Muscle of leg (tissue), 11 donors: ENCODE data around the gene NELL2. TPM values are rescaled to one million over a fixed set of nuclear protein-coding genes. Genes with fewer than 3 reads are reported as not detected.

Experiments used
- DNase-seq: peaks from one replicate; pipeline ENCODE4 v3.0.0; 2013
- H3K27ac ChIP-seq: one replicate; pipeline ENCODE4 v1.5.1; 2013; ENCODE audit warnings: mild to moderate bottlenecking, low read length, control low read depth
- H3K27me3 ChIP-seq: one replicate; pipeline ENCODE4 v1.6.1; 2013; ENCODE audit warnings: low read length; ENCODE audit not compliant: control insufficient read depth, insufficient read depth
- H3K36me3 ChIP-seq: one replicate; pipeline ENCODE4 v1.6.1; 2013; ENCODE audit warnings: low read length; ENCODE audit not compliant: control insufficient read depth, insufficient read depth
- H3K4me1 ChIP-seq: one replicate; pipeline ENCODE4 v1.6.1; 2013; ENCODE audit warnings: low read length; ENCODE audit not compliant: control insufficient read depth, insufficient read depth
- H3K4me3 ChIP-seq: one replicate; pipeline ENCODE4 v1.5.1; 2013; ENCODE audit warnings: low read length, control low read depth
- H3K9me3 ChIP-seq: replicated peaks from 2 replicates; pipeline ENCODE4 v1.6.1; 2013; ENCODE audit warnings: low read depth, low read length; ENCODE audit not compliant: control insufficient read depth
- WGBS: methylation state at CpG from one replicate; pipeline ENCODE4 v1.1.5; 2013; ENCODE audit warnings: missing lambda C conversion rate; ENCODE audit not compliant: insufficient coverage; 5-methylcytosine and 5-hydroxymethylcytosine counted together
- polyA plus RNA-seq, 8 donors: library from polyadenylated mRNA; unstranded; fragments of 120-200 nt; gene quantifications; one replicate each; pipeline versions ENCODE4 v1.2.1 to v1.2.3, GENCODE V29; 2013; ENCODE audit warnings: inconsistent platforms in 1 of 8, low replicate concordance in 1 of 8; ENCODE audit not compliant: insufficient read length in 8 of 8, insufficient read depth in 1 of 8
- total RNA-seq: library from RNA; stranded (reverse); fragments of 120-200 nt; gene quantifications from one replicate; pipeline ENCODE4 v1.2.4, GENCODE V29; 2013

NELL2 gene
- total and polyA plus RNA-seq, 9 donors = 0.57 to 5.7 (median 1.6) TPM

GRCh38 chr12:44555454-44555853 lies 320.7 kb downstream of the NELL2 start:
- Histone ChIP-seq H3K4me1 (no peaks in the 10 kb centered on the region), H3K9me3 (no peaks in the 10 kb centered on the region), H3K36me3 (no peaks in the 10 kb centered on the region), H3K4me3 (no peak overlapping the region), H3K27me3 (no peaks in the 10 kb centered on the region), H3K27ac (no peak overlapping the region)
- DNase-seq = no peak

GRCh38 chr12:44551631-44552030 lies 324.5 kb downstream of the NELL2 start:
- Histone ChIP-seq H3K27me3 (no peaks in the 10 kb centered on the region), H3K36me3 (no peaks in the 10 kb centered on the region), H3K4me1 (no peaks in the 10 kb centered on the region), H3K9me3 (no peaks in the 10 kb centered on the region), H3K27ac (no peak overlapping the region), H3K4me3 (no peak overlapping the region)
- DNase-seq = no peak
- WGBS = 50% methylated on average over 2 of the region's 2 CpGs

GRCh38 chr12:44550377-44550776 lies 325.7 kb downstream of the NELL2 start:
- Histone ChIP-seq H3K9me3 (no peaks in the 10 kb centered on the region), H3K4me1 (no peaks in the 10 kb centered on the region), H3K27ac (no peak overlapping the region), H3K27me3 (no peaks in the 10 kb centered on the region), H3K4me3 (no peak overlapping the region), H3K36me3 (no peaks in the 10 kb centered on the region)
- no CpG with 5 or more reads among the region's 5 CpGs for WGBS
- DNase-seq = no peak

- no CpG with 5 or more reads among the region's 1 CpG for WGBS
- DNase-seq = no peak
Measured at GRCh38 chr12:44546060-44546459, 330.1 kb downstream of the NELL2 start.

GRCh38 chr12:44544018-44544417 lies 332.1 kb downstream of the NELL2 start:
- H3K36me3 ChIP-seq = no peaks in the 10 kb centered on the region
- no CpG with 5 or more reads among the region's 3 CpGs for WGBS
- DNase-seq = no peak
- no peaks in the 10 kb centered on the region for H3K27me3 ChIP-seq
- no peaks in the 10 kb centered on the region for H3K4me1 ChIP-seq
- no peak overlapping the region for H3K27ac ChIP-seq
- H3K4me3 ChIP-seq = no peak overlapping the region
- no peaks in the 10 kb centered on the region for H3K9me3 ChIP-seq

More at GRCh38 chr12:44546060-44546459, 330.1 kb downstream of the NELL2 start:
- Histone ChIP-seq H3K27me3 (no peaks in the 10 kb centered on the region), H3K27ac (no peak overlapping the region), H3K4me3 (no peak overlapping the region), H3K36me3 (no peaks in the 10 kb centered on the region), H3K4me1 (no peaks in the 10 kb centered on the region), H3K9me3 (no peaks in the 10 kb centered on the region)

- Histone ChIP-seq H3K4me1 (no peaks in the 10 kb centered on the region), H3K27me3 (no peaks in the 10 kb centered on the region), H3K9me3 (no peaks in the 10 kb centered on the region), H3K4me3 (no peak overlapping the region), H3K27ac (no peak overlapping the region), H3K36me3 (no peaks in the 10 kb centered on the region)
- no CpG with 5 or more reads among the region's 1 CpG for WGBS
- DNase-seq = no peak
Measured at GRCh38 chr12:44542716-44543115, 333.4 kb downstream of the NELL2 start.

- H3K36me3 ChIP-seq = no peaks in the 10 kb centered on the region
- H3K27me3 ChIP-seq = no peaks in the 10 kb centered on the region
- no peak overlapping the region for H3K4me3 ChIP-seq
- H3K27ac ChIP-seq = no peak overlapping the region
- no peaks in the 10 kb centered on the region for H3K4me1 ChIP-seq
- no peaks in the 10 kb centered on the region for H3K9me3 ChIP-seq
- no peak for DNase-seq
Measured at GRCh38 chr12:44537354-44537753, 338.8 kb downstream of the NELL2 start.

GRCh38 chr12:44532940-44533339 lies 343.2 kb downstream of the NELL2 start:
- Histone ChIP-seq H3K36me3 (no peaks in the 10 kb centered on the region), H3K27ac (no peak overlapping the region), H3K9me3 (no peaks in the 10 kb centered on the region), H3K4me3 (no peak overlapping the region), H3K4me1 (no peaks in the 10 kb centered on the region), H3K27me3 (no peaks in the 10 kb centered on the region)
- DNase-seq = no peak
- no CpG with 5 or more reads among the region's 1 CpG for WGBS

- Histone ChIP-seq H3K27ac (no peak overlapping the region), H3K36me3 (no peaks in the 10 kb centered on the region), H3K27me3 (no peaks in the 10 kb centered on the region), H3K4me3 (no peak overlapping the region), H3K9me3 (no peaks in the 10 kb centered on the region), H3K4me1 (no peaks in the 10 kb centered on the region)
- DNase-seq = no peak
- WGBS = no CpG with 5 or more reads among the region's 2 CpGs
Measured at GRCh38 chr12:44531320-44531971, 344.7 kb downstream of the NELL2 start.

- H3K27me3 ChIP-seq = no peaks in the 10 kb centered on the region
- H3K4me1 ChIP-seq = no peaks in the 10 kb centered on the region
- H3K4me3 ChIP-seq = no peak overlapping the region
- 81% methylated on average over 5 of the region's 9 CpGs for WGBS
- H3K36me3 ChIP-seq = no peaks in the 10 kb centered on the region
- no peak for DNase-seq
- no peak overlapping the region for H3K27ac ChIP-seq
- H3K9me3 ChIP-seq = no peaks in the 10 kb centered on the region
Measured at GRCh38 chr12:44526655-44527182, 349.4 kb downstream of the NELL2 start.
